K562 (cell line): Measurements from ENCODE around the gene AQP2. TPM values are rescaled to one million over a fixed set of nuclear protein-coding genes. Genes with fewer than 3 reads are reported as not detected.

Source experiments
- ATAC-seq: fragments of 200-7000 bp; cut with Tn5 transposase; 3 replicates; pipeline ENCODE4 v1.9.1; 2020; ENCODE audit warnings: moderate library complexity
- BruUV-seq: library from RNA; stranded (reverse); fragments of 400-500 nt; replicated peaks from 2 replicates; lab custom pipeline; 2021; lab: Mats Ljungman, UMichigan
- CTCF ChIA-PET: fragments of 300-600 bp; formaldehyde crosslinking; extraction: SDS; loops from one replicate; lab custom pipeline; 2021; ENCODE audit warnings: low intra/inter-chr PET ratio; lab: Yijun Ruan, JAX
- POLR2A ChIA-PET: fragments of 300-600, 350-650 bp; sonication (Branson Sonifier 250); formaldehyde crosslinking; extraction: SDS; loops from one replicate; lab custom pipeline; 2021; ENCODE audit warnings: antibody characterized with exemption, inconsistent platforms; lab: Yijun Ruan, JAX
- DNase-seq, 4 experiments: peaks; one replicate each; pipeline versions ENCODE4 v3.0.0 to v3.0.0-alpha.2; 2011 to 2018; ENCODE audit warnings: low spot score in 3 of 4, mixed read lengths in 3 of 4; ENCODE audit errors: extremely low read depth in 1 of 4
- FAIRE-seq: peaks from 2 replicates; lab custom pipeline; 2011; peaks lifted over from hg19 to GRCh38; lab: Jason Lieb, UNC
- H2AFZ ChIP-seq: 2 replicates; pipeline ENCODE4 v1.6.0; 2011; ENCODE audit warnings: low read depth, low read length, control low read depth, inconsistent platforms
- H3K27ac ChIP-seq: fragments of 200-600 bp; 3 replicates; pipeline ENCODE4 v1.8.0; 2011; ENCODE audit warnings: low read depth, mild to moderate bottlenecking, control low read depth, inconsistent platforms, low read length, moderate library complexity, mixed read lengths; ENCODE audit errors: extremely low read depth
- H3K27me3 ChIP-seq, 2 experiments: fragments of 300-600 bp in 1 of 2; 2 replicates in 1 of 2; 3 replicates in 1 of 2; pipeline versions ENCODE4 v1.6.0 to v1.8.0; 2011; ENCODE audit warnings: inconsistent platforms in 2 of 2, low read length in 2 of 2, mild to moderate bottlenecking in 1 of 2, mixed read lengths in 1 of 2, moderate library complexity in 1 of 2; ENCODE audit not compliant: control insufficient read depth in 2 of 2, insufficient read depth in 2 of 2
- H3K36me3 ChIP-seq: fragments of 300-600 bp; 3 replicates; pipeline ENCODE4 v1.8.0; 2011; ENCODE audit warnings: mild to moderate bottlenecking, low read length, inconsistent platforms; ENCODE audit not compliant: control insufficient read depth, insufficient read depth
- H3K4me1 ChIP-seq, 2 experiments: fragments of 200-600 bp in 1 of 2; replicated peaks in 1 of 2; 2 replicates in 1 of 2; 3 replicates in 1 of 2; pipeline versions ENCODE4 v1.5.1 to v1.8.0; 2011; ENCODE audit warnings: inconsistent platforms in 2 of 2, low read length in 2 of 2, mild to moderate bottlenecking in 1 of 2, mixed read lengths in 1 of 2, moderate library complexity in 1 of 2; ENCODE audit not compliant: control insufficient read depth in 2 of 2, insufficient read depth in 2 of 2
- H3K4me2 ChIP-seq: 2 replicates; pipeline ENCODE4 v1.6.1; 2011; ENCODE audit warnings: low read length, control low read depth, inconsistent platforms, mixed read lengths; ENCODE audit not compliant: insufficient read depth
- H3K4me3 ChIP-seq: fragments of 200-600 bp; sonication (generic), shearing (Covaris generic); 2 replicates; pipeline ENCODE4 v1.5.1; 2016; ENCODE audit warnings: control low read depth, inconsistent platforms
- H3K79me2 ChIP-seq: fragments of 200-600 bp; 3 replicates; pipeline ENCODE4 v1.8.0; 2011; ENCODE audit warnings: low read length, inconsistent platforms; ENCODE audit not compliant: control insufficient read depth, insufficient read depth
- H3K9ac ChIP-seq, 2 experiments: 2 replicates each; pipeline versions ENCODE4 v1.6.0 to v1.6.1; 2011; ENCODE audit warnings: low read depth in 2 of 2, low read length in 2 of 2, control low read depth in 1 of 2, inconsistent platforms in 1 of 2, mild to moderate bottlenecking in 1 of 2, mixed read lengths in 1 of 2; ENCODE audit not compliant: insufficient read depth in 1 of 2
- H3K9me1 ChIP-seq: one replicate; pipeline ENCODE4 v1.6.0; 2011; ENCODE audit warnings: inconsistent platforms, mild to moderate bottlenecking, low read length, moderate library complexity; ENCODE audit not compliant: control insufficient read depth, insufficient read depth
- H3K9me3 ChIP-seq: replicated peaks from 2 replicates; pipeline ENCODE4 v1.5.1; 2011; ENCODE audit warnings: low read depth, low read length, inconsistent platforms; ENCODE audit not compliant: control insufficient read depth, insufficient read depth
- H4K20me1 ChIP-seq: replicated peaks from 2 replicates; pipeline ENCODE4 v1.6.1; 2011; ENCODE audit warnings: low read length, inconsistent platforms, mixed read lengths; ENCODE audit not compliant: control insufficient read depth, insufficient read depth
- BCLAF1 ChIP-seq, 2 experiments: fragments of 450-650 bp in 1 of 2; IDR thresholded peaks; 2 replicates each; pipeline ENCODE4 v1.6.1; 2011 to 2017; ENCODE audit warnings: low read depth in 2 of 2, antibody characterized with exemption in 1 of 2, borderline replicate concordance in 1 of 2, low read length in 1 of 2, mild to moderate bottlenecking in 1 of 2, mixed read lengths in 1 of 2; ENCODE audit not compliant: control insufficient read depth in 1 of 2
- BRF1 ChIP-seq: IDR thresholded peaks from 3 replicates; pipeline ENCODE4 v1.6.1; 2011; ENCODE audit warnings: borderline replicate concordance, mild to moderate bottlenecking; ENCODE audit not compliant: insufficient read length; ENCODE audit errors: extremely low read depth
- CREB3 ChIP-seq: fragments of 450-650 bp; conservative IDR thresholded peaks from 2 replicates; pipeline ENCODE4 v1.6.1; 2016; ENCODE audit warnings: missing genetic modification characterization, low read depth, mild to moderate bottlenecking, missing compliant biosample characterization, moderate library complexity
- FOXJ3 ChIP-seq: sonication (generic); formaldehyde crosslinking; IDR thresholded peaks from 2 replicates; pipeline ENCODE4 v1.4.0; 2020; ENCODE audit warnings: mild to moderate bottlenecking, missing genetic modification reagents
- GTF2A2 ChIP-seq: IDR thresholded peaks from 2 replicates; pipeline ENCODE4 v1.6.1; 2016; ENCODE audit warnings: mild to moderate bottlenecking, missing genetic modification characterization, missing compliant biosample characterization
- JUN ChIP-seq, 2 experiments: sonication (generic) in 1 of 2; formaldehyde crosslinking in 1 of 2; IDR thresholded peaks; 2 replicates each; pipeline versions ENCODE4 v1.6.1 to v1.8.0; 2012 to 2022; ENCODE audit warnings: borderline replicate concordance in 2 of 2, mild to moderate bottlenecking in 2 of 2, improper control_type of control experiment in 1 of 2, low read depth in 1 of 2, low read length in 1 of 2, missing genetic modification reagents in 1 of 2
- KLF13 ChIP-seq: fragments of 450-650 bp; IDR thresholded peaks from 2 replicates; pipeline ENCODE4 v1.6.1; 2016; ENCODE audit warnings: missing genetic modification characterization, low read depth, mild to moderate bottlenecking, missing compliant biosample characterization, moderate library complexity, borderline replicate concordance
- RERE ChIP-seq: sonication (generic); formaldehyde crosslinking; IDR thresholded peaks from 2 replicates; pipeline ENCODE4 v1.8.0; 2023; ENCODE audit warnings: missing genetic modification reagents, mild to moderate bottlenecking, borderline replicate concordance
- RUNX1 ChIP-seq: sonication (generic); IDR thresholded peaks from 2 replicates; pipeline ENCODE4 v1.6.1; 2016; ENCODE audit warnings: antibody characterized with exemption, low read depth
- STAG1 ChIP-seq: sonication (generic); formaldehyde crosslinking; IDR thresholded peaks from 2 replicates; pipeline ENCODE4 v1.5.0; 2020; ENCODE audit warnings: missing genetic modification reagents, borderline replicate concordance
- WGBS: fragments of 100-300 bp; shearing (Covaris generic); methylation state at CpG from one replicate; pipeline ENCODE4 v1.1.6; 2016; ENCODE audit warnings: low coverage, mixed read lengths; ENCODE audit not compliant: insufficient coverage; ENCODE audit errors: missing lambda C conversion rate; 5-methylcytosine and 5-hydroxymethylcytosine counted together
- in situ Hi-C: fragments of 300-500 bp; cut with MboI; formaldehyde crosslinking; loops from 4 replicates; pipeline ENCODE4 v1.15.0; 2018; ENCODE audit warnings: inconsistent platforms, mixed read lengths
- intact Hi-C: fragments of 100-400 bp; cut with micrococcal nuclease; formaldehyde crosslinking; loops from 2 replicates; pipeline ENCODE4 v1.14.2; 2022
- polyA plus RNA-seq, 8 experiments: library from polyadenylated mRNA; depleted of rRNA in 4 of 8; stranded (reverse) in 5 of 8; unstranded in 3 of 8; fragments of >200 nt; fragmentation: Nextera tagmentation in 2 of 8; fragmentation: Illumina TruSeq in 1 of 8; extraction: Ambion mirVana in 2 of 8; extraction: Trizol in 1 of 8; gene quantifications; 2 replicates each; pipeline versions ENCODE4 v1.2.1 to v1.2.3, GENCODE V29; 2011 to 2014; ENCODE audit warnings: inconsistent platforms in 1 of 8, missing spikeins in 1 of 8
- total RNA-seq, 7 experiments: library from RNA; depleted of rRNA in 6 of 7; stranded (reverse); fragments of >200 nt in 6 of 7; fragmentation: Illumina TruSeq in 2 of 7; extraction: Trizol in 2 of 7; gene quantifications; 2 replicates each; pipeline versions ENCODE4 v1.2.1 to v1.2.3, GENCODE V29; 2011 to 2021; ENCODE audit warnings: low replicate concordance in 1 of 7

AQP2 gene
- total and polyA plus RNA-seq, 9 of the 15 experiments (the other 6 are each of a cell fraction or from before 2014, with no cell fraction given): not detected

- Histone ChIP-seq H3K79me2 (no peaks in the 10 kb centered on the region), H3K4me3 (no peak overlapping the region), H3K27ac (no peak overlapping the region), H4K20me1 (no peaks in the 10 kb centered on the region), H3K36me3 (no peaks in the 10 kb centered on the region), H3K9me3 (no peaks in the 10 kb centered on the region), H2AFZ (no peak overlapping the region), H3K4me2 (no peak overlapping the region), H3K9ac (no peak overlapping the region), H3K4me1 (peaks cover 0 to 3% of the 10 kb centered on the region in 2 experiments; a peak in 2 of 5 replicates), H3K27me3 (no peaks in the 10 kb centered on the region), H3K9me1 (no peaks in the 10 kb centered on the region)
- ChIA-PET CTCF (no interaction called here), POLR2A (interaction anchor here (0.6 to 1.0 kb wide), 5 partner anchors 9 to 358 kb away, joined by 3 to 4 read pairs (median 3); no protein-coding TSS in a partner anchor)
- FAIRE-seq (no peak), DNase-seq (no peak), ATAC-seq (no peak)
- 31% methylated on average over 8 of the region's 8 CpGs for whole genome bisulfite sequencing
- no TSS peak for BruUV-seq
- intact Hi-C loops (no loop called here), in situ Hi-C loops (no loop called here)
- TF ChIP-seq STAG1 (no peak), KLF13 (tag) (no peak), BRF1 (no peak), FOXJ3 (CRISPR knock-in tag) (no peak), RUNX1 (no peak), RERE (CRISPR knock-in tag) (no peak), JUN (IDR thresholded peaks at IDR 0.05; ENCODE audit: borderline replicate concordance, low read depth, low read length) (no peak), JUN (CRISPR knock-in tag; IDR thresholded peaks at IDR 0.05; ENCODE audit: borderline replicate concordance) (no peak), GTF2A2 (tag) (no peak), CREB3 (tag) (no peak), BCLAF1 (IDR thresholded peaks at IDR 0.05; ENCODE audit: borderline replicate concordance in 1 of 2, control insufficient read depth in 1 of 2, low read depth in 2 of 2, low read length in 1 of 2) (no peak)
Measured at GRCh38 chr12:49937639-49938300, 12.8 kb upstream of the AQP2 start.
